Right ventricle myocardium superior (tissue), 1 donor: ENCODE results near the gene DPM2. TPM values are rescaled to one million over a fixed set of nuclear protein-coding genes. Genes with fewer than 3 reads are reported as not detected.

Experiments used
- ATAC-seq: fragments of 200-7000 bp; cut with Tn5 transposase; one replicate; pipeline ENCODE4 v1.9.1; 2020; ENCODE audit warnings: mild to moderate bottlenecking; ENCODE audit not compliant: poor library complexity
- DNase-seq: peaks from one replicate; pipeline ENCODE4 v3.0.0-alpha.2; 2020
- intact Hi-C: fragments of 100-400 bp; cut with DNase I; formaldehyde crosslinking; loops from one replicate; pipeline ENCODE4 v1.11.2; 2022
- total RNA-seq: library from RNA; stranded (reverse); fragmentation: NEBNext Ultra II Directional; extraction: Animal tissue kit (Norgen Biotek cat#: 25700); gene quantifications from one replicate; pipeline ENCODE4 v1.2.1, GENCODE V29; 2021
- donor health status: DM: no; HTN: yes; CAD: no; lungs with severe emphysema.

DPM2 gene
- total RNA-seq, 1 donor from 2014 or later = 9.9 TPM

GRCh38 chr9:127927201-127927987, 10.3 kb downstream of the DPM2 start:
- ATAC-seq = no peak
- no peak for DNase-seq
- intact Hi-C loops = no loop called here

- DNase-seq = no peak
- ATAC-seq = no peak
- intact Hi-C loops = no loop called here
These were observed 10.8 kb downstream of the DPM2 start for GRCh38 chr9:127926906-127927200.

- ATAC-seq = no peak
- DNase-seq = no peak
- intact Hi-C loops = no loop called here
These were observed 11.4 kb downstream of the DPM2 start for GRCh38 chr9:127925959-127926905.

- ATAC-seq (no peak), DNase-seq (no peak)
- intact Hi-C loops = no loop called here
These were observed 12.8 kb downstream of the DPM2 start for GRCh38 chr9:127924736-127925444.

GRCh38 chr9:127923771-127924170, 13.9 kb downstream of the DPM2 start:
- ATAC-seq = no peak
- intact Hi-C loops = no loop called here
- DNase-seq = no peak

GRCh38 chr9:127923046-127923445, 14.6 kb downstream of the DPM2 start:
- ATAC-seq = no peak
- no peak for DNase-seq
- intact Hi-C loops = no loop called here

GRCh38 chr9:127921557-127922120, 16.0 kb downstream of the DPM2 start:
- peak; percentile 84 for DNase-seq
- ATAC-seq = peak; percentile 40
- intact Hi-C loops = loop anchor here (1.0 to 2.0 kb wide), 2 partner anchors 186 to 331 kb away; partner anchors contain the start of gene TOR2A

GRCh38 chr9:127920794-127921193, 16.9 kb downstream of the DPM2 start:
- ATAC-seq (no peak), DNase-seq (no peak)
- intact Hi-C loops = loop anchor here (1.0 to 2.0 kb wide), 2 partner anchors 185 to 330 kb away; partner anchors contain the start of gene TOR2A

- intact Hi-C loops = loop anchor here (5.0 kb wide), 1 partner anchor 117 kb away; the partner anchor contains the start of gene FPGS
- DNase-seq (peak; percentile 89), ATAC-seq (peak; percentile 26)
These were observed 18.3 kb downstream of the DPM2 start for GRCh38 chr9:127919253-127919815.

- peak; percentile 72 for DNase-seq
- no peak for ATAC-seq
- intact Hi-C loops = loop anchor here (5.0 kb wide), 1 partner anchor 116 kb away; the partner anchor contains the start of gene FPGS
These were observed 19.2 kb downstream of the DPM2 start for GRCh38 chr9:127918183-127919107.

GRCh38 chr9:127917603-127918002, 20.1 kb downstream of the DPM2 start:
- ATAC-seq (no peak), DNase-seq (no peak)
- intact Hi-C loops = loop anchor here (5.0 kb wide), 1 partner anchor 115 kb away; the partner anchor contains the start of gene FPGS

GRCh38 chr9:127916720-127917581, 20.7 kb downstream of the DPM2 start, which contains the start of gene ST6GALNAC4:
Gene ST6GALNAC4 (minus strand): TSS chr9:127917041. CDS start chr9:127916419, 622 bp downstream.
- peak; percentile 97 for DNase-seq
- peak; percentile 96 for ATAC-seq
- intact Hi-C loops = loop anchor here (5.0 kb wide), 1 partner anchor 115 kb away; the partner anchor contains the start of gene FPGS

GRCh38 chr9:127915801-127916719, 21.6 kb downstream of the DPM2 start:
- ATAC-seq (no peak), DNase-seq (no peak)
- intact Hi-C loops = loop anchor here (5.0 kb wide), 1 partner anchor 114 kb away; the partner anchor contains the start of gene FPGS

GRCh38 chr9:127915325-127915752, 22.3 kb downstream of the DPM2 start:
- no peak for ATAC-seq
- intact Hi-C loops = loop anchor here (5.0 kb wide), 1 partner anchor 113 kb away; the partner anchor contains the start of gene FPGS
- DNase-seq = no peak

- intact Hi-C loops = no loop called here
- ATAC-seq = no peak
- no peak for DNase-seq
These were observed 24.0 kb downstream of the DPM2 start for GRCh38 chr9:127913682-127914081.
